ENCODE measurements around the gene SSBP2. TPM values are rescaled to one million over a fixed set of nuclear protein-coding genes. Genes with fewer than 3 reads are reported as not detected.

SSBP2 gene
- total and polyA plus RNA-seq, 7 donors, result 9.9 to 89.2 (median 68.7) TPM

DNA sequence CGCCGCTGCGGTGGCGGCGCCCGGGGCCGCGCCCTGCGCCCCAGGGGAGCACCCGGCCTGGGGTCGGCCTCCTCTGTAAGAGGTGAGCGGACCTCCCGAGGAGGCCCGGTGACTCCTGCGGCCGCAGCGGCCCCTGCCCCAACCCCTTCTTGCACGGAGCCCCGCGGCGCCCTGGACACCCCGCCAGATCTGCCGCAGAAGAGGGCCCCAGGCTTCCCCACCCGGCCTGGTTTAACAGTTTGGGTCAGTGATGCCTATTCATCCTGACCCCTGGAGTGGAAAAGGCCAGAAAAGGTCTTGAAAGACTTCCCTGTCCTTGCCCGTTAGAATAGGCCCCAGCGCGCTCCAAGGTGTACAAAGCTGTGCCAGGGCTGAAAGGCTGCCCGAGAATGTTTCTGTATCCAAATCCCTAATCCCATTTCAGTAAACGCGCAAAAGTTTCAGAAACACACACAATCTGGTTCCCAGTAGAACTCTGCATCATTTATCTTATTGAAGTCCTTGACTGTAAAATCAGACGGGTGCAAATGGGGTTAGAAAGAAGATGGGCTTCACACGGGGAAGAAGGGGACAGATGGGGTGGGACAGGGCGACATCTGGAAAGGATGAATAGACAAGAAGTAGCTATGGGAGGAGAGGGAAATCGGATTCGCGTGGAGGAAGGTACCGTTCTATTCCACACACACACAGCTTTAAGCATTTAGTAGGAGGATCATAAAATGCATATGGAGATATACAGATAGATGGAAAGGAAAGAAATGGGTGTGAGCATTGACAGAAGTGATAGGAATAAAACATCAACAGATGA, 1.1 kb upstream of the SSBP2 start:
- Histone ChIP-seq H3K4me1 (peaks cover 0 to 59% (median 42%) of the 10 kb centered on the region in 4 donors), H3K27ac (peak overlapping the region; percentile 95 to 100 (median 98)), H3K27me3 (no peaks in the 10 kb centered on the region), H3K9me3 (no peaks in the 10 kb centered on the region), H3K4me3 (peak overlapping the region; percentile 46 to 89 (median 82)), H3K36me3 (no peaks in the 10 kb centered on the region)
- TF ChIP-seq CTCF (IDR thresholded peaks at IDR 0.05), result no peak
- TF ChIP-seq POLR2AphosphoS5 (IDR thresholded peaks at IDR 0.05), result no peak
- TF ChIP-seq EP300 (IDR thresholded peaks at IDR 0.05), result no peak
- TF ChIP-seq POLR2A (IDR thresholded peaks at IDR 0.05), result no peak
- WGBS, 2 donors, result 29% methylated on average over 37 of the region's 37 CpGs
- DNase-seq, result peak; percentile 77
- intact Hi-C loops (cut with DNase I), result loop anchor here (1.0 to 5.0 kb wide), 6 partner anchors 35 to 415 kb away; no protein-coding TSS in a partner anchor

DNA sequence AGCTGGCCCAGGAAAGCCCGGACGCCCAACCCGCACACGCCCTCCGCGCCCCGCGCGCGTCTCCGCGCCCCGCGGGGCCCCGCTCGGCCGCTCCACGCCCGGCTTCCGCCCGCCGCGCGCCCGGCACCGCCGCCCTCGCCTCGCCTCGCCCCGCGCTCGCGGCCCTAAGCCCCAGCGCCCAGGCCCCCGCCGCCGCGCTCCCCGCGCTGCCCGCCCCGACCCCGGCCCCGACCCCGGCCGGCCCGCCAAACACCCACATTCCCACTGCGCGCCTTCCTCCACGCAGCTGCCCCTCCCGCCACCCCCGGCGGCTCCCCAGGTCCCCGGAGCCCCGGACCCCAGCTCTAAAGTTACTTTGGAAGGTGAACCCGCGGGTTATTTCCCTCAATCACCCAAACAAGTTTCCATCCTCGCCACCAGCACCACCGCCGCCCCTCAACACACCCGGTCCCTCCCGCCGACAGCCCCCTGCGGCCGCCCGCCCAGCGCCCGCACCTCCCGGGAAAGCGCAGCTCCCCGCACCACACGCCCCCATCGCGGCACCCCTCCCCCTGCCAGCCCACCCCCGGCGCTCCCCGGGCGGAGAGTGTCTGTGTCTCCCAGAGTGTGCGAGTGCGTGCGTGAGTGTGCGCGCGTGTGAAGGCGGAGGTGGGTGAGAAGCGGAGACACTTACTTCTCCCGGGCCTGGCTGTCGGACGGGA, 439 bp downstream of the SSBP2 start:
- Histone ChIP-seq H3K9me3 (no peaks in the 10 kb centered on the region), H3K4me3 (peak overlapping the region; percentile 82 to 95 (median 86)), H3K27me3 (no peaks in the 10 kb centered on the region), H3K36me3 (no peaks in the 10 kb centered on the region), H3K27ac (peak overlapping the region; percentile 95 to 99 (median 96)), H3K4me1 (peaks cover 0 to 62% (median 38%) of the 10 kb centered on the region in 4 donors)
- intact Hi-C loops (cut with DNase I), result loop anchor here (1.0 to 5.0 kb wide), 6 partner anchors 37 to 417 kb away; no protein-coding TSS in a partner anchor
- no peak for DNase-seq
- 1% methylated on average over 90 of the region's 90 CpGs for WGBS, 2 donors
- TF ChIP-seq POLR2A (IDR thresholded peaks at IDR 0.05) (peak in 1 of 2 donors; percentile 52), POLR2AphosphoS5 (IDR thresholded peaks at IDR 0.05) (no peak)

DNA sequence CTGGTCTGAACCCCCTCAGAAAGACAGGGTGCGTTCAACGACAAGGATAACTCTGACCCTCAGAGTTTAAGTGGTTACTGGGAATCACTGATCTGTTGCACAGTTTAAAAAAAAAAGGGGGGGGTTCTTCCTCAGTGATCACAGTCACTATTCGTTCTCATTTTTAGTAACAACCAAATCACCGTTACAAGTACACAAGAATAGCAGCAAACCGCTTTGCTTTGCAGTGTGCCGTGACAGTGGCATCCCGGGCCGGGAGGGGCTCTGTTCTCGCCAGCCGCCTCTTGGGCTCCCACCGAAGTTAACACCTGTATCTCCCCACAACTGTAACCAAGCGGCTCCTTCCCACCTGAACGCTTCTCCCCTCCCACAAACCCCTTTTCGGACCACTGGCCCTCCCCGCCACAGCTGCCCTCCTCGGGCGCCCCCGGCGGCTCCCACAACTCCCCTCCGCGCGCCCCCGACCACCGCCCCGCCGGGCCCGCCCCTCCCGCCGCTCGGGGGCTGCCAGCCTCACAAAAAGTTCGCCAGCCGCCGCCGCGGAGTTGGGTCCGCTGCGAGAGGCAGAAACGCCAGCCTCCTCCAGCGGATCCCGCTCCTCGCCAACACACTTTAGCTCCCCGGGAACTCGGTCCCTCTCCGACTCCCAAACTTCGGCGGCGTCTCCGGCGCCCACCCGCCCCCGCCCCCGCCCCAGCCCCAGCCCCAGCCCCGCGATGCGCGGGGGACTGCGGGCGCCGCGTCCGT, 1.2 kb downstream of the SSBP2 start:
- peak overlapping the region; percentile 67 to 89 (median 82) for H3K4me3 ChIP-seq
- 1% methylated on average over 61 of the region's 61 CpGs for WGBS, 2 donors
- H3K4me1 ChIP-seq, result peaks cover 0 to 61% (median 36%) of the 10 kb centered on the region in 4 donors
- intact Hi-C loops (cut with DNase I), result loop anchor here (2.0 to 5.0 kb wide), 4 partner anchors 221 to 418 kb away; no protein-coding TSS in a partner anchor
- no peaks in the 10 kb centered on the region for H3K27me3 ChIP-seq
- H3K36me3 ChIP-seq, result no peaks in the 10 kb centered on the region
- peak overlapping the region; percentile 95 to 99 (median 96) for H3K27ac ChIP-seq
- no peaks in the 10 kb centered on the region for H3K9me3 ChIP-seq
- no peak for TF ChIP-seq CTCF (IDR thresholded peaks at IDR 0.05)
- peak in 1 of 4 donors; percentile 10 for TF ChIP-seq POLR2AphosphoS5 (IDR thresholded peaks at IDR 0.05)
- DNase-seq, result peak; percentile 72

DNA sequence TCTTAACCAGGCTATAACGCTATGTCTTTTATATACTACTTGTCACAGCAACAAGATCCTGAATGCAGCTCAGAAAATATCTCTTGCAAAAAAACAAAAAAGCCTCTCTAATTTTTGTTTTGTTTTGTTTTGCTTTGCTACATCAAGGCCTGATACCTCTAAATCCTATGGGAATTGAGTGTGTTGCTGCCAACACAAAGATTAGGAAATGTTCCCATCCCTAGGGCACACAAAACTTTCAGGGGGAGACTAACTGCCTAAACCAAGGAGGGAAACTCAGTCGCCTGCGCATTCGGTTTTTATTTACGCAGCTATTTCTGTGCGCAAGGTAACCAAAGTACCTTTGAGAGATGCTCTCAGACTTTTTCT, 1.7 kb downstream of the SSBP2 start:
- intact Hi-C loops (cut with DNase I), result no loop called here

More for the DNA sequence above, 1.7 kb downstream of the SSBP2 start:
- Histone ChIP-seq H3K4me1 (peaks cover 0 to 55% (median 33%) of the 10 kb centered on the region in 4 donors), H3K27me3 (no peaks in the 10 kb centered on the region), H3K4me3 (peak overlapping the region; percentile 67 to 89 (median 82)), H3K36me3 (no peaks in the 10 kb centered on the region), H3K9me3 (no peaks in the 10 kb centered on the region), H3K27ac (peak overlapping the region; percentile 95 to 99 (median 96))
- no peak for TF ChIP-seq POLR2A (IDR thresholded peaks at IDR 0.05)
- TF ChIP-seq CTCF (IDR thresholded peaks at IDR 0.05), result no peak
- TF ChIP-seq POLR2AphosphoS5 (IDR thresholded peaks at IDR 0.05), result no peak
- no peak for TF ChIP-seq EP300 (IDR thresholded peaks at IDR 0.05)
- WGBS, 2 donors, result 19 to 26% methylated on average over 6 of the region's 6 CpGs
- DNase-seq, result no peak
